Neural cell (in vitro differentiated cells): ENCODE measurements around the gene C1orf122. TPM values are rescaled to one million over a fixed set of nuclear protein-coding genes. Genes with fewer than 3 reads are reported as not detected.

Experiments
- H2AFZ ChIP-seq: fragments of 200-600, 300-800 bp; sonication (generic), shearing (Covaris generic); 2 replicates; pipeline ENCODE4 v1.6.0; 2014; ENCODE audit warnings: low read depth, mild to moderate bottlenecking, antibody characterized with exemption, low read length, moderate library complexity
- H3F3A ChIP-seq: fragments of 200-600 bp; shearing (Covaris generic); 2 replicates; pipeline ENCODE4 v1.6.1; 2016; ENCODE audit warnings: mild to moderate bottlenecking, moderate library complexity, mixed read lengths, antibody characterized with exemption, low read length; ENCODE audit not compliant: insufficient read depth, poor library complexity, severe bottlenecking
- H3K27ac ChIP-seq: fragments of 200-600, 300-800 bp; sonication (generic), shearing (Covaris generic); 2 replicates; pipeline ENCODE4 v1.5.1; 2014; ENCODE audit warnings: mild to moderate bottlenecking, low read length, moderate library complexity
- H3K27me3 ChIP-seq: fragments of 300-800, 200-600 bp; sonication (generic), shearing (Covaris generic); 2 replicates; pipeline ENCODE4 v1.6.0; 2014; ENCODE audit warnings: mild to moderate bottlenecking, low read depth, low read length, moderate library complexity; ENCODE audit not compliant: insufficient read depth
- H3K36me3 ChIP-seq: fragments of 300-800, 200-600 bp; sonication (generic), shearing (Covaris generic); 2 replicates; pipeline ENCODE4 v1.5.1; 2014; ENCODE audit warnings: mild to moderate bottlenecking, antibody characterized with exemption, low read length, moderate library complexity; ENCODE audit not compliant: insufficient read depth
- H3K4me2 ChIP-seq: fragments of 300-800, 200-600 bp; sonication (generic), shearing (Covaris generic); 2 replicates; pipeline ENCODE4 v1.6.0; 2014; ENCODE audit warnings: mild to moderate bottlenecking, low read length
- H3K4me3 ChIP-seq: fragments of 300-800, 200-600 bp; sonication (generic), shearing (Covaris generic); 2 replicates; pipeline ENCODE4 v1.5.1; 2014; ENCODE audit warnings: mild to moderate bottlenecking, low read length, moderate library complexity
- H3K79me2 ChIP-seq: fragments of 200-600 bp; shearing (Covaris generic); replicated peaks from 2 replicates; pipeline ENCODE4 v1.6.0; 2014; ENCODE audit warnings: mild to moderate bottlenecking, low read length, moderate library complexity; ENCODE audit not compliant: insufficient read depth
- H3K9ac ChIP-seq: fragments of 300-800, 200-600 bp; sonication (generic), shearing (Covaris generic); 2 replicates; pipeline ENCODE4 v1.6.1; 2016; ENCODE audit warnings: mild to moderate bottlenecking, low read length, mixed read lengths
- H3K9me2 ChIP-seq: fragments of 200-600 bp; shearing (Covaris generic); 2 replicates; pipeline ENCODE4 v1.6.1; 2016; ENCODE audit warnings: mild to moderate bottlenecking, low read length, mixed read lengths; ENCODE audit not compliant: insufficient read depth
- H3K9me3 ChIP-seq: fragments of 200-600, 300-800 bp; sonication (generic), shearing (Covaris generic); 2 replicates; pipeline ENCODE4 v1.6.1; 2016; ENCODE audit warnings: mild to moderate bottlenecking, mixed run types, low read length, moderate library complexity, mixed read lengths
- H4K20me1 ChIP-seq: fragments of 200-600 bp; shearing (Covaris generic); 2 replicates; pipeline ENCODE4 v1.6.1; 2016; ENCODE audit warnings: mild to moderate bottlenecking, mixed run types; ENCODE audit not compliant: insufficient read depth
- CTCF ChIP-seq: fragments of 450-650 bp; IDR thresholded peaks from 2 replicates; pipeline ENCODE4 v1.5.1; 2014; ENCODE audit warnings: antibody characterized with exemption, mild to moderate bottlenecking, moderate library complexity; ENCODE audit not compliant: poor library complexity, severe bottlenecking
- EP300 ChIP-seq: fragments of 450-650 bp; conservative IDR thresholded peaks from 2 replicates; pipeline ENCODE4 v1.6.1; 2014; ENCODE audit warnings: antibody characterized with exemption, mild to moderate bottlenecking, moderate library complexity; ENCODE audit not compliant: poor library complexity, severe bottlenecking
- EZH2 ChIP-seq: fragments of 200-600, 300-800 bp; shearing (Covaris generic), sonication (generic); IDR thresholded peaks from 2 replicates; pipeline ENCODE4 v1.6.1; 2014; ENCODE audit warnings: antibody characterized with exemption, low read length, borderline replicate concordance, mild to moderate bottlenecking; ENCODE audit not compliant: insufficient read depth, poor library complexity, severe bottlenecking
- MXI1 ChIP-seq: fragments of 450-650 bp; conservative IDR thresholded peaks from 2 replicates; pipeline ENCODE4 v1.6.1; 2014; ENCODE audit warnings: antibody characterized with exemption, mild to moderate bottlenecking; ENCODE audit not compliant: poor library complexity, severe bottlenecking
- POLR2AphosphoS5 ChIP-seq: IDR thresholded peaks from 2 replicates; pipeline ENCODE4 v1.6.1; 2012
- RAD21 ChIP-seq: fragments of 450-650 bp; conservative IDR thresholded peaks from 2 replicates; pipeline ENCODE4 v1.6.1; 2014; ENCODE audit warnings: antibody characterized with exemption, mild to moderate bottlenecking, moderate library complexity
- REST ChIP-seq: IDR thresholded peaks from 2 replicates; pipeline ENCODE4 v1.6.1; 2012; ENCODE audit warnings: borderline replicate concordance
- SMC3 ChIP-seq: fragments of 450-650 bp; conservative IDR thresholded peaks from 2 replicates; pipeline ENCODE4 v1.6.1; 2014; ENCODE audit warnings: antibody characterized with exemption, mild to moderate bottlenecking, moderate library complexity; ENCODE audit not compliant: poor library complexity
- TAF1 ChIP-seq: IDR thresholded peaks from 2 replicates; pipeline ENCODE4 v1.6.1; 2012; ENCODE audit warnings: low read depth
- polyA plus RNA-seq: library from polyadenylated mRNA; depleted of rRNA; stranded (reverse); fragments of >200 nt; gene quantifications from 2 replicates; pipeline ENCODE4 v1.2.3, GENCODE V29; 2014

C1orf122 gene
- polyA plus RNA-seq, 1 donor from 2014 or later = 143 TPM

- H2AFZ ChIP-seq = no peak overlapping the region
- no peak overlapping the region for H3K4me3 ChIP-seq
- H3K9me2 ChIP-seq = no peaks in the 10 kb centered on the region
- no peaks in the 10 kb centered on the region for H3K27me3 ChIP-seq
- no peaks in the 10 kb centered on the region for H3K36me3 ChIP-seq
- no peaks in the 10 kb centered on the region for H3F3A ChIP-seq
- H3K9me3 ChIP-seq = no peaks in the 10 kb centered on the region
- H3K4me2 ChIP-seq = no peak overlapping the region
- no peak for TF ChIP-seq CTCF
- TF ChIP-seq POLR2AphosphoS5 = no peak
- TF ChIP-seq SMC3 = no peak
- TF ChIP-seq EZH2 = no peak
- TF ChIP-seq EP300 = no peak
- TF ChIP-seq MXI1 = no peak
- no peak for TF ChIP-seq RAD21
- TF ChIP-seq REST = no peak
- TF ChIP-seq TAF1 = no peak
- H3K9ac ChIP-seq = no peak overlapping the region
- H3K27ac ChIP-seq = no peak overlapping the region
- peaks cover 44% of the 10 kb centered on the region for H3K79me2 ChIP-seq
- no peaks in the 10 kb centered on the region for H4K20me1 ChIP-seq
These were observed 41.9 kb downstream of the C1orf122 start for GRCh38 chr1:37849480-37849879.

GRCh38 chr1:37850352-37850955 is 42.9 kb downstream of the C1orf122 start:
- Histone ChIP-seq H3K9me3 (no peaks in the 10 kb centered on the region), H3K36me3 (no peaks in the 10 kb centered on the region), H4K20me1 (no peaks in the 10 kb centered on the region), H3F3A (no peaks in the 10 kb centered on the region), H3K9ac (no peak overlapping the region), H3K27ac (no peak overlapping the region), H3K4me2 (no peak overlapping the region), H3K27me3 (no peaks in the 10 kb centered on the region), H2AFZ (no peak overlapping the region), H3K79me2 (peaks cover 42% of the 10 kb centered on the region), H3K9me2 (no peaks in the 10 kb centered on the region), H3K4me3 (no peak overlapping the region)
- TF ChIP-seq REST (no peak), RAD21 (no peak), CTCF (no peak), POLR2AphosphoS5 (no peak), TAF1 (no peak), MXI1 (no peak), SMC3 (no peak), EZH2 (no peak), EP300 (no peak)
